Prostate gland (tissue), 2 donors: Measurements from ENCODE around the gene DHX30. TPM values are rescaled to one million over a fixed set of nuclear protein-coding genes. Genes with fewer than 3 reads are reported as not detected.

Experiments
- DNase-seq: peaks from one replicate; pipeline ENCODE4 v3.0.0-alpha.2; 2019; ENCODE audit warnings: low spot score
- H3K27ac ChIP-seq, 2 donors: fragments of 200-600 bp; sonication (generic); 2 replicates each; pipeline ENCODE4 v1.5.1; 2017 to 2019
- H3K27me3 ChIP-seq: fragments of 200-600 bp; sonication (generic); replicated peaks from 2 replicates; pipeline ENCODE4 v1.5.1; 2019; ENCODE audit not compliant: insufficient read depth
- H3K36me3 ChIP-seq, 2 donors: fragments of 200-600 bp; sonication (generic); 1 replicate in 1 of 2; 2 replicates in 1 of 2; pipeline versions ENCODE4 v1.5.1 to v1.8.1; 2017 to 2019
- H3K4me1 ChIP-seq: fragments of 200-600 bp; sonication (generic); replicated peaks from 2 replicates; pipeline ENCODE4 v1.5.1; 2019
- H3K4me3 ChIP-seq, 2 donors: fragments of 200-600 bp; sonication (generic); 2 replicates each; pipeline ENCODE4 v1.5.1; 2017 to 2019
- H3K9me3 ChIP-seq: fragments of 200-600 bp; sonication (generic); 2 replicates; pipeline ENCODE4 v1.5.1; 2017
- POLR2A ChIP-seq: fragments of 450-650 bp; IDR thresholded peaks from one replicate; pipeline ENCODE4 v1.6.1; 2016; ENCODE audit warnings: antibody characterized with exemption, mild to moderate bottlenecking
- POLR2AphosphoS5 ChIP-seq: sonication (generic); formaldehyde crosslinking; IDR thresholded peaks from one replicate; pipeline ENCODE4 v1.6.1; 2017; ENCODE audit warnings: antibody characterized with exemption
- WGBS: methylation state at CpG from one replicate; pipeline ENCODE4 v1.1.5; 2018; 5-methylcytosine and 5-hydroxymethylcytosine counted together
- intact Hi-C: fragments of 100-400 bp; cut with DNase I; formaldehyde crosslinking; loops from one replicate; pipeline ENCODE4 v1.14.2; 2022
- total RNA-seq, 2 donors: library from RNA; depleted of rRNA; stranded (reverse); fragments of >200 nt; gene quantifications; one replicate each; pipeline ENCODE4 v1.1.0, GENCODE V29; 2016
- TF ChIP-seq, protein P1 (sequence below), 4 experiments: fragments of 200-600 bp in 2 of 4; fragments of 450-650 bp in 2 of 4; sonication (generic) in 2 of 4; IDR thresholded peaks; 1 replicate in 3 of 4; 2 replicates in 1 of 4; pipeline ENCODE4 v1.5.1; 2016 to 2019; ENCODE audit warnings: antibody characterized with exemption in 4 of 4, mild to moderate bottlenecking in 2 of 4, moderate library complexity in 2 of 4

DHX30 gene
- total RNA-seq, 2 donors from 2014 or later = 72.9 to 107 TPM

- Histone ChIP-seq H3K4me3 (no peak overlapping the region), H3K27ac (no peak overlapping the region), H3K9me3 (no peaks in the 10 kb centered on the region), H3K27me3 (no peaks in the 10 kb centered on the region), H3K36me3 (peaks cover 11 to 47% of the 10 kb centered on the region in 2 donors), H3K4me1 (no peaks in the 10 kb centered on the region)
- intact Hi-C loops = no loop called here
- TF ChIP-seq, protein P1, sequence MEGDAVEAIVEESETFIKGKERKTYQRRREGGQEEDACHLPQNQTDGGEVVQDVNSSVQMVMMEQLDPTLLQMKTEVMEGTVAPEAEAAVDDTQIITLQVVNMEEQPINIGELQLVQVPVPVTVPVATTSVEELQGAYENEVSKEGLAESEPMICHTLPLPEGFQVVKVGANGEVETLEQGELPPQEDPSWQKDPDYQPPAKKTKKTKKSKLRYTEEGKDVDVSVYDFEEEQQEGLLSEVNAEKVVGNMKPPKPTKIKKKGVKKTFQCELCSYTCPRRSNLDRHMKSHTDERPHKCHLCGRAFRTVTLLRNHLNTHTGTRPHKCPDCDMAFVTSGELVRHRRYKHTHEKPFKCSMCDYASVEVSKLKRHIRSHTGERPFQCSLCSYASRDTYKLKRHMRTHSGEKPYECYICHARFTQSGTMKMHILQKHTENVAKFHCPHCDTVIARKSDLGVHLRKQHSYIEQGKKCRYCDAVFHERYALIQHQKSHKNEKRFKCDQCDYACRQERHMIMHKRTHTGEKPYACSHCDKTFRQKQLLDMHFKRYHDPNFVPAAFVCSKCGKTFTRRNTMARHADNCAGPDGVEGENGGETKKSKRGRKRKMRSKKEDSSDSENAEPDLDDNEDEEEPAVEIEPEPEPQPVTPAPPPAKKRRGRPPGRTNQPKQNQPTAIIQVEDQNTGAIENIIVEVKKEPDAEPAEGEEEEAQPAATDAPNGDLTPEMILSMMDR (IDR thresholded peaks at IDR 0.05) = no peak
- TF ChIP-seq POLR2A = no peak
- TF ChIP-seq POLR2AphosphoS5 = no peak
- 66% methylated on average over 11 of the region's 11 CpGs for WGBS
- no peak for DNase-seq
Observed at GRCh38 chr3:47847260-47847659, 44.3 kb downstream of the DHX30 start.

DNA sequence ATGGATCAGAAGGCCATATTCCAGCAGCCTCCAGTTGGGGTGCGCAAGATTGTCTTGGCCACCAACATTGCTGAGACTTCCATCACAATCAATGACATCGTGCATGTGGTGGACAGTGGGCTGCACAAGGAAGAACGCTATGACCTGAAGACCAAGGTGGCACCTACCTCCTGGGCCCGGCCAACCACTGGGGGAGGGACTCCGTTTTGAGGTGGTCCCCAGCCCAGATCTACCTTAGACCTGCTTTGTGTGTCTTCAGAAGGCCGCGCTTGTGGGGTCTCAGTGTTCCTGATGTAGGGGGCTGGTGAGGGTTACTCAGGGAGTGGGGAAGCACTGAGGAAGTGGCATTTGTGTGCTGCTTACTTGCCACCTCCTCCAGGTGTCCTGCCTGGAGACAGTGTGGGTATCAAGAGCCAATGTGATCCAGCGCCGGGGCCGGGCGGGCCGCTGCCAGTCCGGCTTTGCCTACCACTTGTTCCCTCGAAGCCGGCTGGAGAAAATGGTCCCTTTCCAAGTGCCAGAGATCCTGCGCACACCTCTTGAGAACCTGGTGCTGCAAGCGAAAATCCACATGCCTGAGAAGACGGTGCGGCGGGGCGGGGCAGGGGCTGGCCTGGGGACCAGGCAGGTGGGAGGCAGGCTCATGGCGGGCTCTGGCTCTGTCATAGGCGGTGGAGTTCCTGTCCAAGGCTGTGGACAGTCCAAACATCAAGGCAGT lies 45.0 kb downstream of the DHX30 start:
- no peaks in the 10 kb centered on the region for H3K27me3 ChIP-seq
- peaks cover 12 to 44% of the 10 kb centered on the region in 2 donors for H3K36me3 ChIP-seq
- intact Hi-C loops = no loop called here
- H3K9me3 ChIP-seq = no peaks in the 10 kb centered on the region
- WGBS = 93% methylated on average over 23 of the region's 23 CpGs
- no peak overlapping the region for H3K27ac ChIP-seq
- no peak for DNase-seq
- H3K4me3 ChIP-seq = no peak overlapping the region
- no peaks in the 10 kb centered on the region for H3K4me1 ChIP-seq
- no peak for TF ChIP-seq POLR2A

- WGBS = 83% methylated on average over 22 of the region's 23 CpGs
- no peak overlapping the region for H3K4me3 ChIP-seq
Observed at GRCh38 chr3:47848599-47849117, 45.7 kb downstream of the DHX30 start.

GRCh38 chr3:47849186-47849698 lies 46.3 kb downstream of the DHX30 start:
- H3K4me1 ChIP-seq = no peaks in the 10 kb centered on the region
- peaks cover 18 to 36% of the 10 kb centered on the region in 2 donors for H3K36me3 ChIP-seq
- TF ChIP-seq POLR2A = no peak
- TF ChIP-seq, protein P1 (IDR thresholded peaks at IDR 0.05) = no peak
- intact Hi-C loops = no loop called here
- no peaks in the 10 kb centered on the region for H3K9me3 ChIP-seq
- DNase-seq = no peak
- no peaks in the 10 kb centered on the region for H3K27me3 ChIP-seq
- no peak overlapping the region for H3K4me3 ChIP-seq
- 68% methylated on average over 9 of the region's 14 CpGs for WGBS
- H3K27ac ChIP-seq = no peak overlapping the region

More at GRCh38 chr3:47848599-47849117, 45.7 kb downstream of the DHX30 start:
- DNase-seq = no peak
- Histone ChIP-seq H3K27ac (no peak overlapping the region), H3K36me3 (peaks cover 18 to 37% of the 10 kb centered on the region in 2 donors), H3K27me3 (no peaks in the 10 kb centered on the region), H3K4me1 (no peaks in the 10 kb centered on the region), H3K9me3 (no peaks in the 10 kb centered on the region)
- TF ChIP-seq POLR2A = no peak
- no peak for TF ChIP-seq POLR2AphosphoS5
- TF ChIP-seq, protein P1 (IDR thresholded peaks at IDR 0.05) = no peak
- intact Hi-C loops = no loop called here

DNA sequence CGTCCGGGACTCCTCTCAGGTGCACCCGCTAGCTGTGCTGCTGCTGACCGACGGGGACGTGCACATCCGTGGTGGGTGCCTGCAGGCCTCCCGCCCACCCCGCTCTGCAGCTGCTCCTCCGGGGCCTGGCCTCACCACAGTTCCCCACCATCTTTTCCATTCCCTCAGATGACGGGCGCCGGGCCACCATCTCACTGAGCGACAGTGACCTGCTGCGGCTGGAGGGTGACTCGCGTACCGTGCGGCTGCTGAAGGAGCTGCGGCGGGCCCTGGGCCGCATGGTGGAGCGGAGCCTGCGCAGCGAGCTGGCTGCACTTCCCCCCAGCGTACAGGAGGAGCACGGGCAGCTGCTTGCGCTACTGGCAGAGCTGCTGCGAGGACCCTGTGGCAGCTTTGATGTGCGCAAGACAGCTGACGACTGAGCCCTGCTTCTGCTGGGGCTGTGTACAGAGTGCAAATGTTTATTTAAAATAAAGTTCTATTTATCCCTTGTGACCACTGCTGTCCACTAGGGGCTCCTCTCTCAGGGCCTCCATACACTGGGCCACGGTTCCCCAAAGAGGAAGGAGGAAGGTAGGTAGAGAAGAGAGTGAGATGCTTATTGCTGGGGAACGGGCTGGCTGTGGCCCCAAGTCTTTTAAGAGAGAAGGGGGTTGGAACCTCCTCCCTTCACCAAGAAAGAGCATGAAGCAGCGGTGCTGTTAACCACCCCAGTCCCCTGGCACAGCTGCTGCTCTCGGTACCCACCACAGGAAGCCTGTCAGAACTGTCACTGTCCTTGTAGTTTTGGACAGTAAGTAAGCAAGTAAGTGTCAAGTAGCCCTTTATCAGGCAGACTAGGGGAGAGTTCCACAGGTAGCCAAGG lies 47.0 kb downstream of the DHX30 start:
- Histone ChIP-seq H3K36me3 (peaks cover 18 to 36% of the 10 kb centered on the region in 2 donors), H3K4me3 (no peak overlapping the region), H3K9me3 (no peaks in the 10 kb centered on the region), H3K27me3 (no peaks in the 10 kb centered on the region), H3K27ac (no peak overlapping the region), H3K4me1 (no peaks in the 10 kb centered on the region)
- intact Hi-C loops = no loop called here
- no peak for TF ChIP-seq POLR2A
- TF ChIP-seq, protein P1 (IDR thresholded peaks at IDR 0.05) = peak in 2 of 4 experiments; percentile 31 to 32
- DNase-seq = no peak
- 79% methylated on average over 22 of the region's 35 CpGs for WGBS
